Hepatocyte (in vitro differentiated cells): ENCODE measurements around the gene NME2. TPM values are rescaled to one million over a fixed set of nuclear protein-coding genes. Genes with fewer than 3 reads are reported as not detected.

Source experiments
- DNase-seq: peaks from one replicate; pipeline ENCODE4 v3.0.0-alpha.2; 2016; ENCODE audit warnings: low spot score
- H2AFZ ChIP-seq: fragments of 200-600 bp; sonication (generic); 2 replicates; pipeline ENCODE4 v1.6.0; 2016; ENCODE audit warnings: antibody characterized with exemption, mild to moderate bottlenecking
- H3K27ac ChIP-seq: fragments of 200-600 bp; sonication (generic); 2 replicates; pipeline ENCODE4 v1.5.1; 2016; ENCODE audit warnings: mild to moderate bottlenecking
- H3K27me3 ChIP-seq: fragments of 200-600 bp; sonication (generic); 2 replicates; pipeline ENCODE4 v1.6.1; 2016
- H3K36me3 ChIP-seq: fragments of 200-600 bp; sonication (generic); replicated peaks from 2 replicates; pipeline ENCODE4 v1.5.1; 2016; ENCODE audit warnings: low read depth; ENCODE audit not compliant: insufficient read depth
- H3K4me1 ChIP-seq: fragments of 200-600 bp; sonication (generic); 2 replicates; pipeline ENCODE4 v1.5.1; 2016; ENCODE audit warnings: mild to moderate bottlenecking, moderate library complexity; ENCODE audit not compliant: insufficient read depth
- H3K4me2 ChIP-seq: fragments of 200-600 bp; sonication (generic); 2 replicates; pipeline ENCODE4 v1.6.0; 2016
- H3K4me3 ChIP-seq: fragments of 200-600 bp; sonication (generic); 2 replicates; pipeline ENCODE4 v1.5.1; 2016; ENCODE audit warnings: mild to moderate bottlenecking
- H3K79me2 ChIP-seq: fragments of 200-600 bp; sonication (generic); 2 replicates; pipeline ENCODE4 v1.6.0; 2017; ENCODE audit warnings: mild to moderate bottlenecking
- H3K9me2 ChIP-seq: fragments of 200-600 bp; sonication (generic); replicated peaks from 2 replicates; pipeline ENCODE4 v1.6.0; 2017; ENCODE audit warnings: mild to moderate bottlenecking; ENCODE audit not compliant: insufficient read depth
- H3K9me3 ChIP-seq: fragments of 200-600 bp; sonication (generic); 2 replicates; pipeline ENCODE4 v1.5.1; 2016; ENCODE audit warnings: low read depth, mild to moderate bottlenecking
- H4K20me1 ChIP-seq: fragments of 200-600 bp; sonication (generic); 2 replicates; pipeline ENCODE4 v1.6.0; 2016; ENCODE audit warnings: mild to moderate bottlenecking; ENCODE audit not compliant: insufficient read depth, poor library complexity, severe bottlenecking
- EZH2 ChIP-seq: fragments of 200-600 bp; sonication (generic); IDR thresholded peaks from 2 replicates; pipeline ENCODE4 v1.6.1; 2016; ENCODE audit warnings: antibody characterized with exemption, mild to moderate bottlenecking, borderline replicate concordance
- EZH2phosphoT487 ChIP-seq: fragments of 200-600 bp; sonication (generic); IDR thresholded peaks from one replicate; pipeline ENCODE4 v1.6.1; 2018; ENCODE audit warnings: antibody characterized with exemption, mild to moderate bottlenecking, low read depth, moderate library complexity; ENCODE audit not compliant: unreplicated experiment, severe bottlenecking
- WGBS: methylation state at CpG from one replicate; pipeline ENCODE4 v1.1.6; 2016; ENCODE audit warnings: low lambda C conversion rate; ENCODE audit errors: missing lambda C conversion rate; 5-methylcytosine and 5-hydroxymethylcytosine counted together
- polyA plus RNA-seq: library from polyadenylated mRNA; unstranded; fragments of >200 nt; fragmentation: Nextera tagmentation; extraction: Ambion mirVana; gene quantifications from 2 replicates; pipeline ENCODE4 v1.2.1, GENCODE V29; 2016
- total RNA-seq: library from RNA; depleted of rRNA; stranded (reverse); fragments of >200 nt; gene quantifications from 2 replicates; pipeline ENCODE4 v1.2.3, GENCODE V29; 2014
- TF ChIP-seq, protein P1 (sequence below): fragments of 200-600 bp; sonication (generic); IDR thresholded peaks from 2 replicates; pipeline ENCODE4 v1.5.1; 2016; ENCODE audit warnings: antibody characterized with exemption, mild to moderate bottlenecking; ENCODE audit not compliant: poor library complexity

Gene NME2
- total and polyA plus RNA-seq, 2 experiments from 2014 or later = 290 to 531 TPM

GRCh38 chr17:51200846-51201245, 34.6 kb downstream of the NME2 start:
- no peaks in the 10 kb centered on the region for H3K27me3 ChIP-seq
- H3K79me2 ChIP-seq = no peaks in the 10 kb centered on the region
- H3K36me3 ChIP-seq = peaks cover 8% of the 10 kb centered on the region

DNA sequence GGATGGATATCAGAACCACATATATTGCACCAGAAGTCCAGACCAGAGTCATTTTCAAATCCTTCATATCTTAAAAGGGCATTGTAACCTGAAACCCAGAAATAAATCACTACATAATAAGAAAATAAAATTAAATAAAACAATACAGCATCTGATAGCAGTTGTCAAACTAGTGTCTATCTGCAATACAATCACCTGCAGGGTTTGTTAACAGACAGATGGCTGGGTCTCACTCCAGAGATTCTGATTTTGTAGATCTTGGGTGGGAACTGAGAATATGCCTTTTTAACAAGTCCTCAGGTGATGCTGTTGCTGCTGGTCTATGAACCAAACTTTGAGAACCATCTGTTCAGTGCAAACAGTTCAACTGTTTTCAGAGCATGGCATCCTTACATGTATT, 37.6 kb downstream of the NME2 start:
- TF ChIP-seq, protein P1, sequence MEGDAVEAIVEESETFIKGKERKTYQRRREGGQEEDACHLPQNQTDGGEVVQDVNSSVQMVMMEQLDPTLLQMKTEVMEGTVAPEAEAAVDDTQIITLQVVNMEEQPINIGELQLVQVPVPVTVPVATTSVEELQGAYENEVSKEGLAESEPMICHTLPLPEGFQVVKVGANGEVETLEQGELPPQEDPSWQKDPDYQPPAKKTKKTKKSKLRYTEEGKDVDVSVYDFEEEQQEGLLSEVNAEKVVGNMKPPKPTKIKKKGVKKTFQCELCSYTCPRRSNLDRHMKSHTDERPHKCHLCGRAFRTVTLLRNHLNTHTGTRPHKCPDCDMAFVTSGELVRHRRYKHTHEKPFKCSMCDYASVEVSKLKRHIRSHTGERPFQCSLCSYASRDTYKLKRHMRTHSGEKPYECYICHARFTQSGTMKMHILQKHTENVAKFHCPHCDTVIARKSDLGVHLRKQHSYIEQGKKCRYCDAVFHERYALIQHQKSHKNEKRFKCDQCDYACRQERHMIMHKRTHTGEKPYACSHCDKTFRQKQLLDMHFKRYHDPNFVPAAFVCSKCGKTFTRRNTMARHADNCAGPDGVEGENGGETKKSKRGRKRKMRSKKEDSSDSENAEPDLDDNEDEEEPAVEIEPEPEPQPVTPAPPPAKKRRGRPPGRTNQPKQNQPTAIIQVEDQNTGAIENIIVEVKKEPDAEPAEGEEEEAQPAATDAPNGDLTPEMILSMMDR = no peak
- H4K20me1 ChIP-seq = no peaks in the 10 kb centered on the region
- no peak overlapping the region for H3K4me2 ChIP-seq
- H3K27me3 ChIP-seq = no peaks in the 10 kb centered on the region
- no peak overlapping the region for H2AFZ ChIP-seq
- H3K9me3 ChIP-seq = no peaks in the 10 kb centered on the region
- no peaks in the 10 kb centered on the region for H3K4me1 ChIP-seq
- DNase-seq = no peak
- no peaks in the 10 kb centered on the region for H3K79me2 ChIP-seq
- no peaks in the 10 kb centered on the region for H3K9me2 ChIP-seq
- H3K4me3 ChIP-seq = no peak overlapping the region
- no peak overlapping the region for H3K27ac ChIP-seq
- H3K36me3 ChIP-seq = peaks cover 13% of the 10 kb centered on the region

More at GRCh38 chr17:51200846-51201245, 34.6 kb downstream of the NME2 start:
- Histone ChIP-seq H3K4me3 (no peak overlapping the region), H3K9me2 (no peaks in the 10 kb centered on the region), H2AFZ (no peak overlapping the region), H4K20me1 (no peaks in the 10 kb centered on the region), H3K27ac (no peak overlapping the region), H3K4me2 (no peak overlapping the region), H3K4me1 (no peaks in the 10 kb centered on the region), H3K9me3 (no peaks in the 10 kb centered on the region)
- TF ChIP-seq EZH2 (no peak), EZH2phosphoT487 (no peak)
- TF ChIP-seq, protein P1 = no peak
- 97% methylated on average over 2 of the region's 2 CpGs for WGBS
- DNase-seq = no peak

GRCh38 chr17:51214920-51215319, 48.7 kb downstream of the NME2 start:
- H3K79me2 ChIP-seq = no peaks in the 10 kb centered on the region
- 96% methylated on average over 1 of the region's 1 CpG for WGBS
- no peaks in the 10 kb centered on the region for H3K9me2 ChIP-seq
- TF ChIP-seq, protein P1 = no peak
- no peak for TF ChIP-seq EZH2phosphoT487
- no peak for TF ChIP-seq EZH2
- no peaks in the 10 kb centered on the region for H3K9me3 ChIP-seq
- H3K27me3 ChIP-seq = no peaks in the 10 kb centered on the region
- H4K20me1 ChIP-seq = no peaks in the 10 kb centered on the region
- H3K36me3 ChIP-seq = no peaks in the 10 kb centered on the region
- no peak for DNase-seq
- H3K4me2 ChIP-seq = no peak overlapping the region
- no peak overlapping the region for H3K4me3 ChIP-seq
- H3K4me1 ChIP-seq = no peaks in the 10 kb centered on the region
- H2AFZ ChIP-seq = no peak overlapping the region
- H3K27ac ChIP-seq = no peak overlapping the region

- Histone ChIP-seq H3K27me3 (no peaks in the 10 kb centered on the region), H3K36me3 (no peaks in the 10 kb centered on the region), H3K27ac (no peak overlapping the region), H4K20me1 (no peaks in the 10 kb centered on the region), H3K4me3 (no peak overlapping the region), H3K9me3 (no peaks in the 10 kb centered on the region), H3K4me2 (no peak overlapping the region), H2AFZ (no peak overlapping the region), H3K79me2 (no peaks in the 10 kb centered on the region), H3K9me2 (no peaks in the 10 kb centered on the region), H3K4me1 (no peaks in the 10 kb centered on the region)
- WGBS = 97% methylated on average over 1 of the region's 1 CpG
- TF ChIP-seq, protein P1 = no peak
- TF ChIP-seq EZH2phosphoT487 (no peak), EZH2 (no peak)
- no peak for DNase-seq
Measured at GRCh38 chr17:51217946-51218345, 51.7 kb downstream of the NME2 start.
